ENCODE data around the gene CCNI.
"Not testable (repeated sequence)": the region's sequence is repeated elsewhere in the genome, so short reads cannot be mapped to it uniquely, and the experiment has no call there.

The CCNI gene

GRCh38 chr4:77073106-77073809 is 2.5 kb downstream of the CCNI start:
- TF ChIP-seq ZFX (IDR thresholded peaks at IDR 0.05) = no peak
- no peak for TF ChIP-seq CTCF (conservative IDR thresholded peaks at IDR 0.05)
- no peak overlapping the region for H3K27ac ChIP-seq

GRCh38 chr4:77072195-77072753 is 3.5 kb downstream of the CCNI start:
- no peak overlapping the region for H3K27ac ChIP-seq
- TF ChIP-seq CTCF (conservative IDR thresholded peaks at IDR 0.05) (no peak), ZFX (IDR thresholded peaks at IDR 0.05) (no peak)

GRCh38 chr4:77069514-77069913 is 6.3 kb downstream of the CCNI start:
- not testable (repeated sequence) for H3K27ac ChIP-seq

GRCh38 chr4:77065382-77065781 is 10.4 kb downstream of the CCNI start:
- TF ChIP-seq CTCF (conservative IDR thresholded peaks at IDR 0.05) = no peak
- no peak for TF ChIP-seq ZFX (IDR thresholded peaks at IDR 0.05)
- H3K27ac ChIP-seq = no peak overlapping the region

- no peak overlapping the region for H3K27ac ChIP-seq
- TF ChIP-seq ZFX (IDR thresholded peaks at IDR 0.05) (no peak), CTCF (conservative IDR thresholded peaks at IDR 0.05) (no peak)
Observed at GRCh38 chr4:77062856-77063255, 12.9 kb downstream of the CCNI start.

GRCh38 chr4:77052352-77052751 is 23.4 kb downstream of the CCNI start:
- TF ChIP-seq CTCF (conservative IDR thresholded peaks at IDR 0.05) (peak; percentile 76), ZFX (IDR thresholded peaks at IDR 0.05) (no peak)
- H3K27ac ChIP-seq = no peak overlapping the region

GRCh38 chr4:77050962-77051361 is 24.8 kb downstream of the CCNI start:
- no peak overlapping the region for H3K27ac ChIP-seq
- TF ChIP-seq CTCF (conservative IDR thresholded peaks at IDR 0.05) = no peak
- TF ChIP-seq ZFX (IDR thresholded peaks at IDR 0.05) = no peak

- TF ChIP-seq CTCF (conservative IDR thresholded peaks at IDR 0.05) = peak; percentile 43
- no peak for TF ChIP-seq ZFX (IDR thresholded peaks at IDR 0.05)
- H3K27ac ChIP-seq = no peak overlapping the region
Observed at GRCh38 chr4:77047037-77047436, 28.8 kb downstream of the CCNI start.
